ENCODE measurements around the gene SLX9.

The SLX9 gene

GRCh38 chr21:44893278-44893556 is 46.6 kb upstream of the SLX9 start:
- DNase-seq (ENCODE audit: low read depth), result no peak
- no peak overlapping the region for H3K4me3 ChIP-seq (ENCODE audit: low read depth, low read length)
- TF ChIP-seq CTCF (IDR thresholded peaks at IDR 0.05; ENCODE audit: low read depth, low read length, missing control alignments), result no peak

- TF ChIP-seq CTCF (IDR thresholded peaks at IDR 0.05; ENCODE audit: low read depth, low read length, missing control alignments), result no peak
- DNase-seq (ENCODE audit: low read depth), result no peak
- no peak overlapping the region for H3K4me3 ChIP-seq (ENCODE audit: low read depth, low read length)
Measured at GRCh38 chr21:44893948-44894656, 45.7 kb upstream of the SLX9 start.

- no peak overlapping the region for H3K4me3 ChIP-seq (ENCODE audit: low read depth, low read length)
- no peak for DNase-seq (ENCODE audit: low read depth)
- no peak for TF ChIP-seq CTCF (IDR thresholded peaks at IDR 0.05; ENCODE audit: low read depth, low read length, missing control alignments)
Measured at GRCh38 chr21:44894687-44895302, 45.0 kb upstream of the SLX9 start.

- no peak for DNase-seq (ENCODE audit: low read depth)
- H3K4me3 ChIP-seq (ENCODE audit: low read depth, low read length), result no peak overlapping the region
- TF ChIP-seq CTCF (IDR thresholded peaks at IDR 0.05; ENCODE audit: low read depth, low read length, missing control alignments), result no peak
Measured at GRCh38 chr21:44895859-44896258, 44.0 kb upstream of the SLX9 start.

- no peak for DNase-seq (ENCODE audit: low read depth)
- no peak overlapping the region for H3K4me3 ChIP-seq (ENCODE audit: low read depth, low read length)
- no peak for TF ChIP-seq CTCF (IDR thresholded peaks at IDR 0.05; ENCODE audit: low read depth, low read length, missing control alignments)
Measured at GRCh38 chr21:44896561-44897286, 43.1 kb upstream of the SLX9 start.

- H3K4me3 ChIP-seq (ENCODE audit: low read depth, low read length), result no peak overlapping the region
- no peak for DNase-seq (ENCODE audit: low read depth)
- TF ChIP-seq CTCF (IDR thresholded peaks at IDR 0.05; ENCODE audit: low read depth, low read length, missing control alignments), result no peak
Measured at GRCh38 chr21:44897326-44898010, 42.4 kb upstream of the SLX9 start.

Data from GM12864 (cell line).